ENCODE measurements around the gene NLRC3.
"Not testable (repeated sequence)": the region's sequence is repeated elsewhere in the genome, so short reads cannot be mapped to it uniquely, and the experiment has no call there.

Gene NLRC3

DNA sequence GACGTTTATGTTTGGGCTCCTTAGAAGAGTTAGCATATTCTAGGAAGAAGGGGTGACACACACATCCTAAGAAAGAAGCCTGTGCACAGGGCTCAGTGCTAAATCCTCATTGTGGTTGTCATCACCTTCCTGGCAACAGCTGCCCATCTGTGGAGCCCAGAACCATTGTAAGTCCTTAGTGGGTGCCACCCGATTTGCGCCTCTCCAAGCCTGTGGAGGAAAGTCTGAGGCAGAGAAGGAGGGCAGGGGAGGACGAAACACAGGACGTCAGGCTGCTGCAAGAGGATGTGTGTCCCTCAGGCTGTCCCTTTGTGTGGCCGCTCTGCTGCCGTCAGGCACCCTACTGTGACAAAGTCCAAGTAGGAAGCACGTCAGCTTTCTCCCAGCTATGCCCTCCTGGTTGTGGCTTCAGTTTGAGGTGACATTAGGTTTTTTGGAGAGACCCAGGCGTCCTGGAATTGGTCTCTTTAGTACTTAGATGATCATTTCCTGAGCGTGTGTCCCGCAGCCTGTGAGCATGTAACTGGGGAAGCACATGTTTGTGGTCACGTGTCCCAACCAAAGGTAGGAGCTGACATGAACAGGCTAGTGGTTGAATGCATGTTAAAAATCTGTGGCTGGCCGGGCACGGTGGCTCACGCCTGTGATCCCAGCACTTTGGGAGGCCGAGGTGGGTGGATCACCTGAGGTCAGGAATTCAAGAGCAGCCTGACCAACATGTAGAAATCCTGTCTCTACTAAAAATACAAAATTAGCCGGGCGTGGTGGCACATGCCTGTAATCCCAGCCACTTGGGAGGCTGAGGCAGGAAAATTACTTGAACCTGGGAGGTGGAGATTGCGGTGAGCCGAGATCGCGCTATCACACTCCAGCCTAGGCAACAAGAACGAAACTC lies 65.7 kb downstream of the NLRC3 start:
- no peak for DNase-seq

DNA sequence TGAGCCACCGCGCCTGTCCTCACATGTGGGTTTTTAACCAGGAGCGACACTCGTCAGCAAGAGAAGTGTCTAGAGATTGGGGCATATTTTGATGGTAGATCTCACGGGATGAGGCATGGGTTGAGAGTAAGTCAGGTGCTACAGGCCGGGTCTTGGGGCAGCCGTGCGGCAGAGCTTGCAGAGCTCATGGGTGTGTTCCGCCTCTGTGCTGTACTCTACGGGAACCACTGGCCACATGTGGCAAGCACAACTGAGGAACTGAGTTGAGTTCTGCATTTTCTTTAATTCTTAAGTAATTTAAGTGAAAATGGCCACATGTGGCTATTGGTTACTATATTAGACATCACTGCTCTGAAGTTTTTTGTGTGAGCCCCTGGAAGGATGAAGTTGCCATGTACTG lies 66.8 kb downstream of the NLRC3 start:
- no peak for DNase-seq

DNA sequence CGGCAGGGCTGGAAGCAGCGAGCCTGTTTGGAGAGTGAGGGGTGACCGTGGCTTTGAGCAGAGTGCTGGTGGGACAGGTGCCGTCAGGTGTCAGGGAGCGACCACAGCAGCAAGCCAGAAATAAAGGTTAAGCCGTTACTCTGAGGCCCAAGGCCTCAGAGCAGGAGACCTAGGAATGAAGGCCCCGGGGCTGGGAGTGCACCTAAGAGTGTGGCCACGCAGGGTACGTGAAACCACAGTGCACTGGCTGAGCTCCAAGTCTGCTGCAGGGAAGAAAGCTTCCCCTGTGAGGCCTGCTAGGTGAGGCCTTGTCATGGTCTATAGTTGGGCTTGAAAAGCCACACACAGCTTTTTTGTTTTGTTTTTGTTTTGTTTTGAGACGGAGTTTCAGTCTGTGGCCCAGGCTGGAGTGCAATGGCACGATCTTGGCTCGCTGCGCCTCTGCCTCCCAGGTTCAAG lies 67.7 kb downstream of the NLRC3 start:
- DNase-seq: no peak

DNA sequence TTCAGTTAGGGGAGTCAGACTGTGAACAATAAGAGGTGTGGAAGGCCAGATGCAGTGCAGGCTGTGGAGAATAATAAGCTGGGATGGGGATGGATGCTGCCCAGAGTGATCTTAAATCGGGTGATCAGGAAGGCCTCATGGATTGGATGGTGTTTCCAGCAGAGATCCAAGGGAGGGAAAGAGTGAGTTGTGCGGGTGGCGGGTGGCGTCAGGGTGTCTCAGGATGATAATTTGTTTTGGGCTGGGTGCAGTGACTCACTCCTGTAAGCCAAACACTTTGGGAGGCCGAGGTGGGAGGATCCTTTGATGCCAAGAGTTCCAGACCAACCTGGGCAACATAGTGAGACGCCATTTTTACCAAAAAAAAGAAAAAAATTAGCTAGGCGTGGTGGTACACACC lies 68.5 kb downstream of the NLRC3 start:
- no peak for DNase-seq

DNA sequence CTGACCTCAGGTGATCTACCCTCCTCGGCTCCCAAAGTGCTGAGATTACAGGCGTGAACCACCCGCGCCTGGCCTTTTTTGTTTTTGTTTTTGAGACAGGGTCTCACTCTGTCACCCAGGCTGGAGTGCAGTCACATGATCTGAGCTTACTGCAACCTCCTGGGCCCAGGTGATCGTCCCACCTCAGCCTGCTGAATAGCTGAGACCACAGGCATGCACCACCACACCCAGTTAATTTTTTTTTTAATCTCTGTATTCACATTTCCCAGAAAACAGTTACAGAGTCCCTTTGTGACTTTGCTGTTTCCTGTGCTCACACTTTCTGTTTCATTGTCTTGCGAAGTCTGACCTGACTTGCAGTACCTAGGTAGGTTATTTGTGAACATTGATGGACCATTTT lies 73.7 kb downstream of the NLRC3 start:
- DNase-seq: no peak

DNA sequence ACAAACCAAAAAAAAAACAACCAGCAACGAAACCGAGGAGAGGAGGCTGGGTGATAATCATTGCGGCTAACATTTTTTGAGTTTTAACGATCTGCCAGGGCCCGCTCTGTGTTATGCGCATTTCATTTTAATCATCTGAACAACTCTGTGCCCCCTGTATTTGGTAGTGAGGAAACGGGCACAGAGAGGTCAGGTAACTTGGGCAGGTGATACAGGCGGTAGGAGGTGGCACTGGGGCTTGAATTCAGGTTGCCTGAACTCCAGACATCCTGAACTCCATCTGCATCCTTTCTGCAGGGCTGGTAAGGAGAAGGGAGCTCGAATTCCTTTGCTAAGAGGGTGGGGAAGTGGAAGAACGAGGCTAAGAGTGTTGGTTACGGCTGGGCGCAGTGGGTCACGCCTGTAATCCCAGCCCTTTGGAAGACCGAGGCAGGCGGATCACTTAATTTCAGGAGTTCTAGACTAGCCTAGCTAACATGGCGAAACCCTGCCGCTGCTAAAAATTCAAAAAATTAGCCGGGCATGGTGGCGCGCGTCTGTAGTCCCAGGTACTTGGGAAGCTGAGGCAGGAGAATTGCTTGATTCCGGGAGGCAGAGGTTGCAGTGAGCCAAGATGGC lies 75.3 kb downstream of the NLRC3 start:
- no peak for DNase-seq

DNA sequence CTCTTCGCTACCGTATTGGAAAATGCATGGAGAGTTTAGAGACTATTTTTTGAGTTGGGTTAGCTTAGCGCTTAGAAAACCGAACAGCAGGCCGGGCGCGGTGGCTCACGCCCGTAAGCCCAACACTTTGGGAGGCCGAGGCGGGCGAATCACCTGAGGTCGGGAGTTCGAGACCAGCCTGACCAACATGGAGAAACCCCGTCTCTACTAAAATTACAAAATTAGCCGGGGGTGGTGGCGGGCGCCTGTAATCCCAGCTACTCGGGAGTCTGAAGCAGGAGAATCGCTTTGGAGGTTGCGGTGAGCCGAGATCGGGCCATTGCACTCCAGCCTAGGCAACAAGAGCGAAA lies 75.8 kb downstream of the NLRC3 start:
- DNase-seq: not testable (repeated sequence)

DNA sequence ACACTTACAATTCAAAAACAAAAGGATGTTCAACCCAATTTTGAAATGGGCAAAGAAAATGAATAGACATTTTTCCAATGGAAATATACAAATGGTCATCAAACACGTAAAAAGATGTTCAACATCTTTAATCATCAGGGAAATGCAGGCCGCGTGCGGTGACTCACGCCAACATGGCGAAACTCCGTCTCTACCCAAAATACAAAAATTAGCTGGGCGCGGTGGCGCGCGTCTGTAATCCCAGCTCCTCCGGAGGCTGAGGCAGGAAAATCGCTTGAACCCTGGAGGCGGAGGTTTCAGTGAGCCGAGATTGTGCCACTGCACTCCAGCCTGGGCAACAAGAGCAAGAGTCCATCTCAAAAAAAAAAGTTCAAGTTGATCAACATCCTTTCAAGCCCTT lies 78.2 kb downstream of the NLRC3 start:
- no peak for DNase-seq

DNA sequence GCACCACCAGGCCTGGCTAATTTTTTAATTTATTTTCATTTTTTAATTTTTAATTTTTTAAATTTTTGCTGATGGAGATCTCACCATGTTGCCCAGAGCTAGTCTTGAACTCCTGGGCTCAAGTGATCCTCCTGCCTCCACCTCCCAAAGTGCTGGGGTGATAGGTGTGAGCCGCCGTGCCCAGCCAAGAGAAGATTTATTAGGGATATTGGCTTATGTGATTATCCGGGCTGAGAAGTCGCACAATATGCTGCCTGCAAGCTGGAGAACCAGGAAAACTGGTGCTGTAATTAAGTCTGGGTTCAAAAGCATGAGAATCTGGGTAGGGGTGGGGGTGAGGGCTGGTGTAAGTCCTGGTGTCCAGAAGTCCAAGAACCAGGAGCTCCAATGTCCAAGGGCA lies 79.4 kb downstream of the NLRC3 start:
- no peak for DNase-seq

DNA sequence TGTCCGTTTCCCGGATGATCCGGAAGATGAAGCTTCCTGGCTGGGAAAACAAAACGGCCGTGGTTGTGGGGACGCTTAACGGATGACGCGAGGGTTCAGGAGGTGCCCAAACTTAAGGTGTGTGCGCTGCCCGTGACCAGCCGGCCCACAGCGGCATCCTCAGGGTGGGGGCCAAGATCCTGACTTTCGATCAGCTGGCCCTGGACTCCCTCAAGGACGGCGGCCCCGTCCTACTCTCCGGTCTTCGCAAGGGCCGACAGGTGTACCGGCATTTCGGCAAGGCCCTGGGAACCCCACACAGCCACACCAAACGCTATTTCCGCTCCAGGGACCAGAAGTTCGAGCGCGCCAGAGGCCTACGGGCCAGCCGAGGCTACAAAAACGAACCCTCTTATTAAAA lies 80.8 kb downstream of the NLRC3 start:
- DNase-seq: no peak

DNA sequence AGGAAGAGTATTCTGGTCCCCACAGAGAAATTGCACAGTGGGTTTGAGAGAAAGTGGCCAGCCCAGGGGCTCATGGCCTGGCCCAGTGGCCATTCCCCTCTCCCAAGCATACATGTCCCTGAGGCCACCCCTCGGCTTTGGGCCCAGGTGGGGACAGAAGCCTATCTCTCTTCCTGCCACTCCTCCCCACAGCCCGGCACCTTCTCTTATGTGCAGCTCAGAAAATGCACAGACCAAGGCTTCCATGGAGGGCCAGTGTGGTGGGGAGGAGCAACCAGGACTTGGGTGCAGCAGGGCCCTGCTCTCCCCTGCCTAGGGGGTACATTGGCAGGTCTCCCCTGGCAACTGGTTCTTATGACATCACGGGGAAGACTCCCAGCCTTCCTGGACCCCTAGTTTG lies 82.0 kb downstream of the NLRC3 start, which contains the start of gene C16orf90:
Gene C16orf90 (minus strand): TSS at position 314 of the 400 bp plus-strand sequence. CDS start 68 bp downstream, at position 246.
- DNase-seq: no peak

DNA sequence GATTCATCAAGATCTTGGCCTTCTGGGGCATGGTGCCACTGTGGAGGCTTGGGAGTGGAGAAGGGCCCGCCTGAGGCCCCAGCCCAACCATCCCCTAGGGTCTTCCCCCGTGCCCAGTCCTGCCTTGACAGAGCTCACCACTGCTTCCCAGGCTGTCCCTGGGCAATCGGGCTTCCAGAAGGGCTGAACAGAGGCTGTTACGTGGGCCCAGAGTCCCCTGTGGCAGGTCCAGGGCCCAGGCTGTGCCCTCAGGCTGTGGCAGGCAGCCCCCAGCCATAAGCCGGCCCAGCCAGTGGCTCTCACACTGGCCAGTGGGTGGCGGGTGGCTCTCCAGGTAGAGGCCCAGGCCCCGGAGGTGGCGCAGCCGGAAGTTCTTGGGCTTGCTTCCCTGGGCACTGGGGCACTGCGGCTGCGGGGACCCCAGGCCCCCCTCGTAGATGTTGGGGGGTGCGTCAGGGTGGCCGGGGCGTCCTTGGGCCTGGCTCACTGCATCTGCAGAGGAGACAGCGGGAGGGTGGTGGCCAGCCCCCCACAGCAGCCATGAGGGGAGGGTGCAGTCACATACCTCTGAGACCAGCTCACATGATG lies 82.7 kb downstream of the NLRC3 start:
- DNase-seq: no peak

DNA sequence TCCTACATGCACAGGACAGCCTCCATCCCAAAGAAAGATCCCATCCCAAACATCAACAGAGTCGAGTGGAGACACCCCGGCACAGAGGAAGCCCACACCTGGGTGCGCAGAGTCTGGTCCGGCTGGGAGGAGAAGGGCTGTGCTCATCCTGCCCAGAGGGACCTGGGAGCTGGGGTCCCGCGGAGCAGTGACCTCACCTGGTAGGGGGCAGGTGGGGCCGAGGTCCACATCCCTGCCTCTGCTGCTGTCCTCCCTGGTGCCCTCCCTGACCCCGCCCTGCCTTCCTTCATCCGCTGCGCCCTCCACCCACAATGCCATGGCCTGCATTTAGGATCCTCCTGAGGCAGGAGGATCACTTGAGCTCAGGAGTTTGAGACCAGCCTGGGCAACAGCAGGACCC lies 84.8 kb downstream of the NLRC3 start:
- DNase-seq: no peak

DNA sequence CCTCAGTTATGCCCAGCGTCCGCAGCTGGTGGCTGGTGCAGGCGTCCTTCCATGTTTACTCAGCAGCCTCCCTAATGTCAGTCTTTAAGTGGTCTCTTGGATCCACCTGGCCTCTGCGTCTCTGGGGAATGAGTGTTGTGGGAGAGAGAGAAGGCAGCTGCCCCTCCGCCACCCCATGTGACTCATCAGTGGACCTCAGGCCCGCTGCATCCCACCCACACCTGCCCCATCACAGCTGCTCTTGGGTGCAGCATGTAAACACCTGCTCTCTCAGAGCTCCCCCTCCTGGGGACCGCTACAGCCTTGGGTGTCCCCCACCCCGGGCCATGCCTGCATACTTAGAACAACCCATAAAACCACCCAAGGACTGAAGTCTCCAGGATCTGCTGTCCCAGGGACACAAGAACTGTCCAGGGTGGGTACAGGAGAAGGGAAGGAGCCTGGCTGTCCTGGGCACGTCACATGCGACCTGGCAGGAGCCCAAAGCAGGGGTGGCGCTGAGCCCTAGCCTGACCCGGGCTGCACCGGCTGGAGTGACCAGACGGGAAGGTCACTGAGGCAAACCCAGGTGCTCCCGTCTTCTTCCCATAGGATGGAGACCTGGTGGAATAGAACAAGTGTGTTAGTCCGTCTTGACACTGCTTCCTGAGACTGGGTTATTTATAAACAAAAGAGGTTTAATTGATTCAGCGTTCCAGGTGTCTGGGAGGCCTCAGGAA lies 86.1 kb downstream of the NLRC3 start:
- no peak for DNase-seq

All from kidney glomerular epithelial cell (primary cell).